ENCODE results near the gene ZNF140. TPM values are rescaled to one million over a fixed set of nuclear protein-coding genes. Genes with fewer than 3 reads are reported as not detected.

The ZNF140 gene
- 8.7 to 9.8 TPM (median 9.1 TPM) in 5 replicates for total RNA-seq (2022; extraction: Qiagen RNA extraction)

GRCh38 chr12:133080368-133081158, at the start of gene ZNF140:
Gene ZNF140, plus strand, starts transcription at chr12:133080923. Its CDS starts 398 bp downstream, at chr12:133081321.

DNA sequence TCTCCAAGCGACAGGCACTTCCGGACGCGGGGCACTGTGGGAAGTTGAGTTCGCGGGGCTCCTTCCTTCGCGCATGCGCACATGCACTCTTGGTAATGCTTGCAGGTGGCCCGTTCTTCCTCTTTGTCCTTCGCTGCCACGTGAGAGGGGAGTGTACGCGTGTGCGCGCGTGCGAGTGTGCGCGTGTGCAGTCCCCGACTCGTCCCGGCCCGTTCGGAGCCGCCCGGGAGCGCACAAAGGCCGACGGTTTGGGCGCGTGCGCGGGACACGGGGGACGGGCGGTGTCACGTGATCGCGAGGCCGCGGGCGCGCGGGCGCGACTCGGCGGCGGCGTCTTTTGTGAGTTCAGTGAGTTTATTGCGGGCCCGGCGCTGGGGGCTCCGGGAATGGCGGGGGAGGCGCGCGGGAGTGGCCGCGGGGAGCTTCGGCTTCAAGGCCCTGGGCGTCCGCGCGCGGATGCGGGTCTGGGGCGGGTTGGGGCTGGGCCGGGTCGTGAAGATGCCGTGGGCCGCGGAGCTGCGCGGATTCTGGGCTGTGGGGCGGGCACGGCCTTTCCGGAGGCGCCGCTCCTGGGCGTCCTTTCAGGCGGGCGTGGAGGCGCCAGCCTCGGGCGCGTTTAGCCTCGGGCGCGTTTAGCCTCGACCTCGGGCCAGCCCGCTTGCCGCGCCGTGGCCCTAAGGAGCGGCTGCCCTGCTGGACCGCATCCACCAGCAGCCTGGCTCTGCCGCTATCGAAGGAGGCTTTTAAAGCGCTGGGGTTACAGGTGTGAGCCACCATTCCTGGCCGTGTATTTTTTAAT, 43.3 kb upstream of the ZNF140 start, which contains the start of gene ZNF84:
Gene ZNF84, plus strand, starts transcription at position 303 of the 799 bp plus-strand sequence. CDS start 3,959 bp downstream, outside the sequence.

DNA sequence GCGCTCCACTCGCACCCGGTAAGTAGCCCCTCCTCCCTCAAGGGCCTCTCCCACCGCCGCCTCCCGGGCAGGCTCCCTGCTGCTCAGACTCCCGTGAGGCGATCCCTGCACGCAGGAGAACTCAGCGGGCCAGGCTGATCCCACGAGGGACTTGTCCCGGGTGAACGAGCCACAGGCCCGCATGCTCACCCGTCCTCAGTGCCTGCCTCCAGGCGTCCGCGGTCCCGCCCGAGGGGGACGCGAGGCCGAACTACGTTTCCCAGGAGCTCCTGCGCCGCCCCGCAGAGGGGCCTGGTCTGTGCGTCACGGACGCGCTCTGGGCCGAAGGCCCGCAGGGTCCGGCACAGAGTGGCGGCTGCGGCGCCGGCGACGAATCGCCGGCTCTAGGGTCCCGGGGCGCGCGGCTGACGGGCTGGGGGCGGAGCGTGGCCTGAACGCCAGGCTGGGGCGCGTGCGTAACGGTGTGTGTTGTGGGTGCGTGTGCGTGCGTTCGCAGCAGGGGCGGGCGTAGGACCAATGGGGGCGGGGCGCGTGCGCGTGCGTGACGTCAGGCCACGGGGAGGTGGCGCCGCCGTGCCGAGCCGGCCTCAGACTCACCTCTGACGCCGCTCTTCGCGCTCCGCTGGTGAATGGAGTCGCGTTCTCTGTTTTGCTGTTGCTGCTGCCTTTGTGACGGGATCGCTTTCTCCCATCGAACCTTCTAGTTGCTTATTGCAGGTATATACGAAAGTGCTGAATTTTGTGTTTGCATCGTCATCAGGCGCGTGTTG, 49.5 kb downstream of the ZNF140 start, which contains the start of the genes ZNF10 and ZNF891:
Gene ZNF10, plus strand, starts transcription at position 590 of the 770 bp plus-strand sequence. CDS start 13,866 bp downstream, outside the sequence.
Gene ZNF891, minus strand, starts transcription at position 237 of the 770 bp plus-strand sequence. CDS start 8,356 bp downstream, outside the sequence.

Other genes with a start within 250 kb of the ZNF140 start
- 20.6 to 26.6 TPM (median 22.6 TPM) in 5 replicates for gene CHFR, start 193.3 kb upstream of the ZNF140 start, total RNA-seq (2022; extraction: Qiagen RNA extraction)
- gene ZNF605, start 124.6 kb upstream of the ZNF140 start, total RNA-seq (2022; extraction: Qiagen RNA extraction), result 2.1 to 4.1 TPM (median 3.1 TPM) in 5 replicates
- 7.0 to 10.3 TPM (median 7.8 TPM) in 5 replicates for gene ZNF26, start 94.6 kb upstream of the ZNF140 start, total RNA-seq (2022; extraction: Qiagen RNA extraction)
- 10.6 to 15.8 TPM (median 11.9 TPM) in 5 replicates for gene ZNF84, start 43.4 kb upstream of the ZNF140 start, total RNA-seq (2022; extraction: Qiagen RNA extraction)
- gene ZNF891, start 49.4 kb downstream of the ZNF140 start, total RNA-seq (2022; extraction: Qiagen RNA extraction), result 0.16 to 0.46 TPM (median 0.37 TPM) in 5 replicates
- gene ZNF10, start 49.7 kb downstream of the ZNF140 start, total RNA-seq (2022; extraction: Qiagen RNA extraction), result 1.1 to 1.9 TPM (median 1.3 TPM) in 5 replicates
- gene ZNF268, start 100.6 kb downstream of the ZNF140 start, total RNA-seq (2022; extraction: Qiagen RNA extraction), result 8.1 to 19.0 TPM (median 10.4 TPM) in 5 replicates
- gene ANHX, start 155.0 kb downstream of the ZNF140 start, total RNA-seq (2022; extraction: Qiagen RNA extraction), result not detected in 5 replicates